Brain microvascular endothelial cell (primary cell): ENCODE data around the gene DHX15.

Experiments used
- DNase-seq: peaks from one replicate; pipeline ENCODE4 v3.0.0-alpha.2; 2020
- H3K27ac ChIP-seq: fragments of 250-450 bp; sonication (Bioruptor Pico); 2 replicates; pipeline ENCODE4 v1.5.1; 2020; ENCODE audit warnings: mild to moderate bottlenecking, moderate library complexity
- H3K27me3 ChIP-seq: fragments of 250-450 bp; sonication (Bioruptor Pico); replicated peaks from 2 replicates; pipeline ENCODE4 v1.5.1; 2020; ENCODE audit warnings: mild to moderate bottlenecking
- H3K36me3 ChIP-seq: fragments of 250-450 bp; sonication (Bioruptor Pico); replicated peaks from 2 replicates; pipeline ENCODE4 v1.5.1; 2020; ENCODE audit warnings: mild to moderate bottlenecking
- H3K4me3 ChIP-seq: 2 replicates; pipeline ENCODE4 v1.5.1; 2011; ENCODE audit warnings: low read depth, mild to moderate bottlenecking, control low read depth, low read length, moderate library complexity
- in situ Hi-C: cut with HindIII; loops from 2 replicates; pipeline ENCODE4 v1.10.0; 2017; ENCODE audit warnings: low sequenced_read_pairs, low pct_ligation_motif_present
- TF ChIP-seq, protein P1 (sequence below): IDR thresholded peaks from 2 replicates; pipeline ENCODE4 v1.5.1; 2011; ENCODE audit warnings: low read depth, mild to moderate bottlenecking, moderate library complexity, low read length, control low read depth, inconsistent platforms; ENCODE audit errors: missing control alignments

Gene DHX15

GRCh38 chr4:24607334-24607733, 23.0 kb upstream of the DHX15 start:
- TF ChIP-seq, protein P1, sequence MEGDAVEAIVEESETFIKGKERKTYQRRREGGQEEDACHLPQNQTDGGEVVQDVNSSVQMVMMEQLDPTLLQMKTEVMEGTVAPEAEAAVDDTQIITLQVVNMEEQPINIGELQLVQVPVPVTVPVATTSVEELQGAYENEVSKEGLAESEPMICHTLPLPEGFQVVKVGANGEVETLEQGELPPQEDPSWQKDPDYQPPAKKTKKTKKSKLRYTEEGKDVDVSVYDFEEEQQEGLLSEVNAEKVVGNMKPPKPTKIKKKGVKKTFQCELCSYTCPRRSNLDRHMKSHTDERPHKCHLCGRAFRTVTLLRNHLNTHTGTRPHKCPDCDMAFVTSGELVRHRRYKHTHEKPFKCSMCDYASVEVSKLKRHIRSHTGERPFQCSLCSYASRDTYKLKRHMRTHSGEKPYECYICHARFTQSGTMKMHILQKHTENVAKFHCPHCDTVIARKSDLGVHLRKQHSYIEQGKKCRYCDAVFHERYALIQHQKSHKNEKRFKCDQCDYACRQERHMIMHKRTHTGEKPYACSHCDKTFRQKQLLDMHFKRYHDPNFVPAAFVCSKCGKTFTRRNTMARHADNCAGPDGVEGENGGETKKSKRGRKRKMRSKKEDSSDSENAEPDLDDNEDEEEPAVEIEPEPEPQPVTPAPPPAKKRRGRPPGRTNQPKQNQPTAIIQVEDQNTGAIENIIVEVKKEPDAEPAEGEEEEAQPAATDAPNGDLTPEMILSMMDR = no peak
- in situ Hi-C loops = no loop called here
- H3K27ac ChIP-seq = no peak overlapping the region
- no peaks in the 10 kb centered on the region for H3K36me3 ChIP-seq
- H3K4me3 ChIP-seq = no peak overlapping the region
- DNase-seq = no peak
- no peaks in the 10 kb centered on the region for H3K27me3 ChIP-seq

GRCh38 chr4:24605216-24605615, 20.9 kb upstream of the DHX15 start:
- in situ Hi-C loops = no loop called here
- TF ChIP-seq, protein P1 = no peak

GRCh38 chr4:24604558-24605214, 20.3 kb upstream of the DHX15 start:
- TF ChIP-seq, protein P1 = no peak
- Histone ChIP-seq H3K36me3 (no peaks in the 10 kb centered on the region), H3K27me3 (no peaks in the 10 kb centered on the region), H3K4me3 (no peak overlapping the region), H3K27ac (no peak overlapping the region)
- peak; percentile 6 for DNase-seq
- in situ Hi-C loops = no loop called here

More at GRCh38 chr4:24605216-24605615, 20.9 kb upstream of the DHX15 start:
- DNase-seq = no peak
- H3K36me3 ChIP-seq = no peaks in the 10 kb centered on the region
- no peak overlapping the region for H3K27ac ChIP-seq
- H3K4me3 ChIP-seq = no peak overlapping the region
- no peaks in the 10 kb centered on the region for H3K27me3 ChIP-seq

- TF ChIP-seq, protein P1 = no peak
- in situ Hi-C loops = no loop called here
Measured at GRCh38 chr4:24603343-24603742, 19.0 kb upstream of the DHX15 start.

GRCh38 chr4:24601121-24601520, 16.8 kb upstream of the DHX15 start:
- in situ Hi-C loops = no loop called here
- Histone ChIP-seq H3K27ac (no peak overlapping the region), H3K36me3 (no peaks in the 10 kb centered on the region), H3K4me3 (no peak overlapping the region), H3K27me3 (no peaks in the 10 kb centered on the region)
- DNase-seq = no peak
- TF ChIP-seq, protein P1 = no peak

More at GRCh38 chr4:24603343-24603742, 19.0 kb upstream of the DHX15 start:
- Histone ChIP-seq H3K4me3 (no peak overlapping the region), H3K36me3 (no peaks in the 10 kb centered on the region), H3K27ac (no peak overlapping the region), H3K27me3 (no peaks in the 10 kb centered on the region)
- DNase-seq = no peak

- Histone ChIP-seq H3K27ac (no peak overlapping the region), H3K27me3 (no peaks in the 10 kb centered on the region), H3K36me3 (no peaks in the 10 kb centered on the region), H3K4me3 (no peak overlapping the region)
- in situ Hi-C loops = no loop called here
- TF ChIP-seq, protein P1 = no peak
- DNase-seq = no peak
Measured at GRCh38 chr4:24599275-24599674, 14.9 kb upstream of the DHX15 start.
